ENCODE results near the gene SULT1B1.

DNA sequence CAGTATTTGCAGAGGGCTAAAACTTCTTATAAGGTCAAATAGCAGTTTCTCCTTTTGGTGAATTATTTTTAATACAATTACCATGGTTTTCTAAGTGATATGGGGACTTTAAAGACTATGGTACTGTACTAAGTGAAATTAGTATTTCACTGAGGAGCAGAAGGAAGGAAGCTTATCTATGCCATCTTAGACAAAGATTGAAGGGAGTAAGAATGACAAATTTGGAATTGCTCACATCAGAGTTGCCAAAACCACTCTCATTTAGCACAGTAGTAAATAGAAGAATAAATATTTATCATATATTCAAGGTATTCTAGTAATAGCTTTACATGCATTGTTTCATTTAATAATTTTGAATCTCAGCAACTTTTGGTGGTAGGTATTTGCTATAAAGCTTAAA, 30.4 kb downstream of the SULT1B1 start:
- TF ChIP-seq, protein P1, sequence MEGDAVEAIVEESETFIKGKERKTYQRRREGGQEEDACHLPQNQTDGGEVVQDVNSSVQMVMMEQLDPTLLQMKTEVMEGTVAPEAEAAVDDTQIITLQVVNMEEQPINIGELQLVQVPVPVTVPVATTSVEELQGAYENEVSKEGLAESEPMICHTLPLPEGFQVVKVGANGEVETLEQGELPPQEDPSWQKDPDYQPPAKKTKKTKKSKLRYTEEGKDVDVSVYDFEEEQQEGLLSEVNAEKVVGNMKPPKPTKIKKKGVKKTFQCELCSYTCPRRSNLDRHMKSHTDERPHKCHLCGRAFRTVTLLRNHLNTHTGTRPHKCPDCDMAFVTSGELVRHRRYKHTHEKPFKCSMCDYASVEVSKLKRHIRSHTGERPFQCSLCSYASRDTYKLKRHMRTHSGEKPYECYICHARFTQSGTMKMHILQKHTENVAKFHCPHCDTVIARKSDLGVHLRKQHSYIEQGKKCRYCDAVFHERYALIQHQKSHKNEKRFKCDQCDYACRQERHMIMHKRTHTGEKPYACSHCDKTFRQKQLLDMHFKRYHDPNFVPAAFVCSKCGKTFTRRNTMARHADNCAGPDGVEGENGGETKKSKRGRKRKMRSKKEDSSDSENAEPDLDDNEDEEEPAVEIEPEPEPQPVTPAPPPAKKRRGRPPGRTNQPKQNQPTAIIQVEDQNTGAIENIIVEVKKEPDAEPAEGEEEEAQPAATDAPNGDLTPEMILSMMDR (IDR thresholded peaks at IDR 0.05), result no peak
- TF ChIP-seq POLR2A (IDR thresholded peaks at IDR 0.05), result no peak

All from body of pancreas (tissue), 4 donors.